OCI-LY7 (cell line): ENCODE results near the gene PFKP. TPM values are rescaled to one million over a fixed set of nuclear protein-coding genes. Genes with fewer than 3 reads are reported as not detected.

ENCODE experiments used
- BruUV-seq: library from RNA; stranded (reverse); fragments of 400-500 nt; replicated peaks from 2 replicates; lab custom pipeline; 2021; lab: Mats Ljungman, UMichigan
- CTCF ChIA-PET: fragments of 300-600 bp; sonication (Branson Sonifier 250); formaldehyde crosslinking; loops from one replicate; lab custom pipeline; 2022; ENCODE audit warnings: antibody characterized with exemption; ENCODE audit not compliant: unreplicated experiment; lab: Charles Lee
- POLR2A ChIA-PET: fragments of 300-600 bp; sonication (Branson Sonifier 250); formaldehyde crosslinking; loops from one replicate; lab custom pipeline; 2022; ENCODE audit warnings: antibody characterized with exemption; lab: Charles Lee
- DNase-seq: peaks from one replicate; pipeline ENCODE4 v3.0.0-alpha.2; 2015; ENCODE audit warnings: low spot score
- H2AFZ ChIP-seq: fragments of 200-600 bp; sonication (generic), shearing (Covaris generic); 2 replicates; pipeline ENCODE4 v1.6.1; 2014; ENCODE audit warnings: mild to moderate bottlenecking, antibody characterized with exemption, low read length, moderate library complexity
- H3K27ac ChIP-seq: fragments of 200-600 bp; sonication (generic); 2 replicates; pipeline ENCODE4 v1.5.1; 2014; ENCODE audit warnings: mixed run types, low read depth, mild to moderate bottlenecking, moderate library complexity, low read length, inconsistent platforms; ENCODE audit not compliant: poor library complexity, severe bottlenecking
- H3K36me3 ChIP-seq: fragments of 200-600 bp; sonication (generic); 2 replicates; pipeline ENCODE4 v1.6.1; 2014; ENCODE audit warnings: mild to moderate bottlenecking, antibody characterized with exemption, low read length, moderate library complexity, mixed read lengths; ENCODE audit not compliant: insufficient read depth
- H3K4me1 ChIP-seq: fragments of 200-600 bp; sonication (generic); 2 replicates; pipeline ENCODE4 v1.5.1; 2014; ENCODE audit warnings: mild to moderate bottlenecking, low read length; ENCODE audit not compliant: insufficient read depth, poor library complexity, severe bottlenecking
- H3K4me2 ChIP-seq: fragments of 200-600 bp; sonication (generic); 2 replicates; pipeline ENCODE4 v1.6.1; 2014; ENCODE audit warnings: mild to moderate bottlenecking, low read length
- H3K4me3 ChIP-seq: fragments of 200-600 bp; sonication (generic); 2 replicates; pipeline ENCODE4 v1.5.1; 2014; ENCODE audit warnings: mild to moderate bottlenecking, low read depth, low read length; ENCODE audit not compliant: poor library complexity, severe bottlenecking
- H3K79me2 ChIP-seq: fragments of 200-600 bp; sonication (generic); 2 replicates; pipeline ENCODE4 v1.6.1; 2016; ENCODE audit warnings: low read depth, mild to moderate bottlenecking, low read length, moderate library complexity, mixed read lengths; ENCODE audit not compliant: insufficient read depth
- H3K9me2 ChIP-seq: fragments of 200-600 bp; sonication (generic); 2 replicates; pipeline ENCODE4 v1.6.1; 2016; ENCODE audit warnings: mild to moderate bottlenecking, low read length, mixed read lengths; ENCODE audit not compliant: insufficient read depth
- H3K9me3 ChIP-seq: fragments of 200-600 bp; sonication (generic); 2 replicates; pipeline ENCODE4 v1.6.1; 2014; ENCODE audit warnings: mild to moderate bottlenecking, mixed run types, low read length, mixed read lengths
- H4K20me1 ChIP-seq: fragments of 200-600 bp; sonication (generic); 2 replicates; pipeline ENCODE4 v1.6.1; 2014; ENCODE audit warnings: mild to moderate bottlenecking, antibody characterized with exemption, low read length, moderate library complexity, mixed read lengths; ENCODE audit not compliant: insufficient read depth
- EZH2phosphoT487 ChIP-seq: fragments of 200-600 bp; sonication (generic); IDR thresholded peaks from 2 replicates; pipeline ENCODE4 v1.6.1; 2018; ENCODE audit warnings: low read depth, borderline replicate concordance, mild to moderate bottlenecking, mixed run types, antibody characterized with exemption, low read length, moderate library complexity, mixed read lengths
- intact Hi-C: fragments of 100-400 bp; cut with micrococcal nuclease; formaldehyde crosslinking; loops from one replicate; pipeline ENCODE4 v1.10.0; 2022; ENCODE audit not compliant: unreplicated experiment
- total RNA-seq, 2 experiments: library from RNA; depleted of rRNA in 1 of 2; stranded (reverse); fragments of >200 nt in 1 of 2; shearing (Covaris generic) in 1 of 2; gene quantifications; 2 replicates each; pipeline ENCODE4 v1.2.3, GENCODE V29; 2014 to 2022
- TF ChIP-seq, protein P1 (sequence below): fragments of 200-600 bp; sonication (generic); conservative IDR thresholded peaks from 2 replicates; pipeline ENCODE4 v1.5.1; 2014; ENCODE audit warnings: mild to moderate bottlenecking, antibody characterized with exemption, low read length, moderate library complexity, mixed read lengths

The PFKP gene
- total RNA-seq, 2 experiments from 2014 or later: 85.4 to 154 TPM

DNA sequence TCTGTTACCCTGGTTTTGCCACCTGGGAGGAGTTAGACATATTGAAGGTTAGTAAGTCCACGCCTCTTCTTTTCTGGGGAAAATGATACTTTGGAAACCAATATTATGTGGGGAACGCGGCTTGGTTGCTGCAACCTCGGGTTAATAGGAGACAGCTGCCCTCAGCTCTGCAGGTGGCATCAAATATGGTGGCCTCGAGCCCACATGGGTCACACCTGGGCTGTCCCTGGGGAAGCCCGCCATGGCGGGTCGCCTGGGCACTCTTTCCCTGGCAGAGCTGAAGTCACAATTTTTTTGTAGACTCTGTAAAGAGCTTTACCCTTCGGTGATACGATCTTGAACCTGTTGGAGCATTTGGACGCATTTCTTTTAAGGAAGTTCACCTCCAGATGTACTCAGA is 2.5 kb downstream of the PFKP start:
- Histone ChIP-seq H3K4me1 (peaks cover 20% of the 10 kb centered on the region), H3K4me3 (peak overlapping the region; percentile 97), H4K20me1 (peaks cover 44% of the 10 kb centered on the region), H3K9me2 (no peaks in the 10 kb centered on the region), H3K36me3 (peaks cover 62% of the 10 kb centered on the region), H3K4me2 (peak overlapping the region; percentile 84), H3K79me2 (peaks cover 74% of the 10 kb centered on the region), H3K9me3 (no peaks in the 10 kb centered on the region), H2AFZ (no peak overlapping the region), H3K27ac (no peak overlapping the region)
- no peak for TF ChIP-seq EZH2phosphoT487
- TF ChIP-seq, protein P1, sequence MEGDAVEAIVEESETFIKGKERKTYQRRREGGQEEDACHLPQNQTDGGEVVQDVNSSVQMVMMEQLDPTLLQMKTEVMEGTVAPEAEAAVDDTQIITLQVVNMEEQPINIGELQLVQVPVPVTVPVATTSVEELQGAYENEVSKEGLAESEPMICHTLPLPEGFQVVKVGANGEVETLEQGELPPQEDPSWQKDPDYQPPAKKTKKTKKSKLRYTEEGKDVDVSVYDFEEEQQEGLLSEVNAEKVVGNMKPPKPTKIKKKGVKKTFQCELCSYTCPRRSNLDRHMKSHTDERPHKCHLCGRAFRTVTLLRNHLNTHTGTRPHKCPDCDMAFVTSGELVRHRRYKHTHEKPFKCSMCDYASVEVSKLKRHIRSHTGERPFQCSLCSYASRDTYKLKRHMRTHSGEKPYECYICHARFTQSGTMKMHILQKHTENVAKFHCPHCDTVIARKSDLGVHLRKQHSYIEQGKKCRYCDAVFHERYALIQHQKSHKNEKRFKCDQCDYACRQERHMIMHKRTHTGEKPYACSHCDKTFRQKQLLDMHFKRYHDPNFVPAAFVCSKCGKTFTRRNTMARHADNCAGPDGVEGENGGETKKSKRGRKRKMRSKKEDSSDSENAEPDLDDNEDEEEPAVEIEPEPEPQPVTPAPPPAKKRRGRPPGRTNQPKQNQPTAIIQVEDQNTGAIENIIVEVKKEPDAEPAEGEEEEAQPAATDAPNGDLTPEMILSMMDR: no peak
- intact Hi-C loops: loop anchor here (2.0 kb wide), 1 partner anchor 103 kb away; the partner anchor contains the start of gene PITRM1
- no TSS peak for BruUV-seq
- POLR2A ChIA-PET: interaction anchor here (0.7 to 1.5 kb wide), 2 partner anchors 9 to 60 kb away, joined by 3 to 4 read pairs; no protein-coding TSS in a partner anchor
- CTCF ChIA-PET: interaction anchor here (1.0 kb wide), 1 partner anchor 11 kb away, joined by 4 read pairs; no protein-coding TSS in a partner anchor
- no peak for DNase-seq

DNA sequence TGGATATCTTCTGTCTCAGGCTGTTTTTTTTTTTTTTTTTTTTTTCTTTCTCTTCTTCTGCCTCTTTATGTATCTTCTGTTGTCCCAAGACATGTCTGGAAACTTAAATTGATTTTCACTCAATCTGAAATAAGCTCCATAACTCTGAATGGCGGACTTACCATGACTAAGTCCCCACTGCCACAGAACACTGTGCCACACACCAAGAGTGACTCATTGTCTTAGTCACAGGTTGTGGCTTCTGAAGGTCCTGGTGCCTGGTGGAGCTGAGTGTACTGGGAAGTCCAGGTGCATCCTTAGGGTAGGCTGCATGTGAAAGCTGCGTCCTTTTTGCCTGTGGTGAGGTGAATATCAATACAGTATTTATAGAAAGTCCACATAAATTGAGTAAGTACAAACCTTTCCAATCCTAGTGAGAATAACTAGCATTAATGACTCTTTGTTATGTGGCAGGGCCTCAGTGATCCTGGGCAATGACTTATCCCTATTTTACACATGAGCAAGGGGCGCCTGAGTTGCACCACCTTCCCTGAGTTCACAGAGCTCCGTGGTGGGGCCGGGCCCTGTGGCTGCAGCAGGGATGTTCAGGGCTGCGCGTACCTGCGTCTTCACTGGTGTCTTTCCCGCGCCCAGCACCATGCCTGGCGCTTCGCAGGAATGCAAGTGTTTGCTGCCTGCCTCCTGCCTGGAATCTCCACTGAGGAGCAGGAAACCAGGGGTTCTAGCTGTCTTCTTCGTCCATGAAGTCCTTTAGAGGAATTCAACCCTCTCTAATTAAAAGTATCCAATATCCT is 4.3 kb downstream of the PFKP start:
- no peak overlapping the region for H2AFZ ChIP-seq
- H3K27ac ChIP-seq: no peak overlapping the region
- H3K4me1 ChIP-seq: peaks cover 20% of the 10 kb centered on the region
- no peaks in the 10 kb centered on the region for H3K9me2 ChIP-seq
- peaks cover 77% of the 10 kb centered on the region for H3K36me3 ChIP-seq
- POLR2A ChIA-PET: interaction anchor here (0.5 to 0.6 kb wide), 2 partner anchors 24 to 197 kb away, joined by 3 to 4 read pairs; no protein-coding TSS in a partner anchor
- peaks cover 44% of the 10 kb centered on the region for H4K20me1 ChIP-seq
- TF ChIP-seq, protein P1: no peak
- no peak for TF ChIP-seq EZH2phosphoT487
- intact Hi-C loops: no loop called here
- no peak overlapping the region; the same call in 1 of the 2 replicates for H3K4me2 ChIP-seq
- TSS peak; percentile 46 for BruUV-seq
- no peak for DNase-seq
- H3K9me3 ChIP-seq: no peaks in the 10 kb centered on the region
- CTCF ChIA-PET: no interaction called here
- peaks cover 91% of the 10 kb centered on the region for H3K79me2 ChIP-seq
- H3K4me3 ChIP-seq: no peak overlapping the region
